HCEC 1CT (cell line): ENCODE results near the gene BACE2.

Experiments used
- DNase-seq: peaks from one replicate; pipeline ENCODE4 v3.0.0-alpha.2; 2017

The BACE2 gene

GRCh38 chr21:41149199-41149598 lies 18.8 kb upstream of the BACE2 start:
- no peak for DNase-seq

GRCh38 chr21:41152147-41152546 lies 15.8 kb upstream of the BACE2 start:
- no peak for DNase-seq

GRCh38 chr21:41153443-41153842 lies 14.5 kb upstream of the BACE2 start:
- no peak for DNase-seq

GRCh38 chr21:41156142-41156541 lies 11.8 kb upstream of the BACE2 start:
- DNase-seq, result no peak

- no peak for DNase-seq
Measured at GRCh38 chr21:41158026-41158425, 9.9 kb upstream of the BACE2 start.

GRCh38 chr21:41160036-41160435 lies 7.9 kb upstream of the BACE2 start:
- no peak for DNase-seq

- no peak for DNase-seq
Measured at GRCh38 chr21:41161428-41161827, 6.5 kb upstream of the BACE2 start.

- DNase-seq, result no peak
Measured at GRCh38 chr21:41162096-41162495, 5.9 kb upstream of the BACE2 start.

- DNase-seq, result no peak
Measured at GRCh38 chr21:41163091-41163490, 4.9 kb upstream of the BACE2 start.

GRCh38 chr21:41164052-41164451 lies 3.9 kb upstream of the BACE2 start:
- DNase-seq, result no peak

- DNase-seq, result no peak
Measured at GRCh38 chr21:41164981-41165655, 2.8 kb upstream of the BACE2 start.

- no peak for DNase-seq
Measured at GRCh38 chr21:41166884-41167283, 1.1 kb upstream of the BACE2 start.

- no peak for DNase-seq
Measured at GRCh38 chr21:41168391-41169257, 664 bp downstream of the BACE2 start.

- DNase-seq, result no peak
Measured at GRCh38 chr21:41169258-41169576, 1.3 kb downstream of the BACE2 start.

GRCh38 chr21:41169701-41170100 lies 1.7 kb downstream of the BACE2 start:
- DNase-seq, result no peak

GRCh38 chr21:41170442-41170841 lies 2.5 kb downstream of the BACE2 start:
- no peak for DNase-seq

- no peak for DNase-seq
Measured at GRCh38 chr21:41170859-41171609, 3.1 kb downstream of the BACE2 start.

GRCh38 chr21:41175080-41175479 lies 7.1 kb downstream of the BACE2 start:
- no peak for DNase-seq

- DNase-seq, result no peak
Measured at GRCh38 chr21:41176846-41177245, 8.9 kb downstream of the BACE2 start.

- no peak for DNase-seq
Measured at GRCh38 chr21:41180752-41181151, 12.8 kb downstream of the BACE2 start.

GRCh38 chr21:41182547-41182946 lies 14.6 kb downstream of the BACE2 start:
- no peak for DNase-seq

GRCh38 chr21:41183575-41183974 lies 15.6 kb downstream of the BACE2 start:
- DNase-seq, result no peak

GRCh38 chr21:41185802-41186201 lies 17.8 kb downstream of the BACE2 start:
- DNase-seq, result no peak
